Measurements from ENCODE around the gene LDB1.

LDB1 gene

GRCh38 chr10:102135956-102136526, 15.9 kb upstream of the LDB1 start:
- no peak for DNase-seq

- DNase-seq: no peak
Observed at GRCh38 chr10:102134416-102134815, 14.2 kb upstream of the LDB1 start.

- peak; percentile 54 for DNase-seq
Observed at GRCh38 chr10:102133373-102134195, 13.4 kb upstream of the LDB1 start.

- DNase-seq: peak; percentile 98
Observed at GRCh38 chr10:102132563-102133372, 12.6 kb upstream of the LDB1 start, which contains the start of gene PPRC1. PPRC1 (plus strand) TSS chr10:102133040; CDS start chr10:102133069, 29 bp downstream.

- no peak for DNase-seq
Observed at GRCh38 chr10:102132193-102132562, 12.0 kb upstream of the LDB1 start.

GRCh38 chr10:102131286-102132170, 11.4 kb upstream of the LDB1 start:
- DNase-seq: no peak

- no peak for DNase-seq
Observed at GRCh38 chr10:102123223-102123622, 3.1 kb upstream of the LDB1 start.

GRCh38 chr10:102122450-102122849, 2.3 kb upstream of the LDB1 start:
- no peak for DNase-seq

GRCh38 chr10:102121739-102122372, 1.7 kb upstream of the LDB1 start:
- DNase-seq: no peak

- peak; percentile 29 for DNase-seq
Observed at GRCh38 chr10:102120991-102121738, 997 bp upstream of the LDB1 start.

- DNase-seq: peak; percentile 72
Observed at GRCh38 chr10:102119417-102120141, 589 bp downstream of the LDB1 start.

GRCh38 chr10:102118867-102119266, 1.3 kb downstream of the LDB1 start:
- no peak for DNase-seq

- DNase-seq: peak; percentile 66
Observed at GRCh38 chr10:102117391-102118159, 2.6 kb downstream of the LDB1 start.

GRCh38 chr10:102116656-102117055, 3.5 kb downstream of the LDB1 start:
- DNase-seq: no peak

- peak; percentile 28 for DNase-seq
Observed at GRCh38 chr10:102115775-102116174, 4.4 kb downstream of the LDB1 start.

- DNase-seq: peak; percentile 83
Observed at GRCh38 chr10:102114861-102115618, 5.1 kb downstream of the LDB1 start.

- DNase-seq: no peak
Observed at GRCh38 chr10:102113956-102114857, 6.0 kb downstream of the LDB1 start.

All from CD4-positive, alpha-beta T cell treated with Interleukin-10 for 1 hour (primary cell).